Muscle layer of duodenum (tissue), 2 donors: ENCODE data around the gene COL23A1.

Source experiments
- H3K27ac ChIP-seq: one replicate; pipeline ENCODE4 v1.7.0; 2013; ENCODE audit warnings: mild to moderate bottlenecking, low read length
- H3K27me3 ChIP-seq: one replicate; pipeline ENCODE4 v1.7.0; 2013; ENCODE audit warnings: low read depth, mild to moderate bottlenecking, control low read depth, low read length
- H3K36me3 ChIP-seq, 2 donors: one replicate each; pipeline ENCODE4 v1.7.0; 2013; ENCODE audit warnings: low read length in 2 of 2, control low read depth in 1 of 2, mild to moderate bottlenecking in 1 of 2; ENCODE audit not compliant: insufficient read depth in 2 of 2, control insufficient read depth in 1 of 2
- H3K4me1 ChIP-seq, 2 donors: one replicate each; pipeline ENCODE4 v1.7.0; 2013; ENCODE audit warnings: low read length in 2 of 2, mild to moderate bottlenecking in 2 of 2, control low read depth in 1 of 2, moderate library complexity in 1 of 2; ENCODE audit not compliant: insufficient read depth in 2 of 2, control insufficient read depth in 1 of 2
- H3K4me3 ChIP-seq, 2 donors: one replicate each; pipeline ENCODE4 v1.7.0; 2013; ENCODE audit warnings: low read length in 2 of 2, low read depth in 1 of 2, mild to moderate bottlenecking in 1 of 2
- H3K9me3 ChIP-seq, 2 donors: one replicate each; pipeline ENCODE4 v1.7.0; 2013; ENCODE audit warnings: low read length in 2 of 2, control low read depth in 1 of 2, mild to moderate bottlenecking in 1 of 2; ENCODE audit not compliant: control insufficient read depth in 1 of 2
- donor health status: healthy.

COL23A1 gene

DNA sequence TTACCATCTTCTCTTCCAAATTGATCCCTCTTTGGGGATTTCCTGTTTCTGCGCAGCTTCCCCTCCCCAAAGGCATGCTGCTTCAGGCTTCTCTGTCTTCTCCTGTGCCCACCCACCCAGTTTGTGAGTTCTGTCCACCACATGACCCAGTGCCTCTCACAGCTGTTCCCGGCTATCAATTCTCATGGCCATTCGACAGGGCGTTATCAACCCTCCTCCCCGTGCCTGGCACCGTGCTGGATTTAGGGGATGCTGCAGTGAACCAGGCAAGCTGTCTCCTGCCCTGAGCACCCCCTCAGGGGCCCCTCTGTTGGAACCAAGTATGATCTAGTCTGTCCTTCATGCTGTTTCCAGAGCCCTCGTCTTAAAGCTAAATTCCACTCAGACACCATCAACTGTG lies 38.7 kb downstream of the COL23A1 start:
- H3K4me1 ChIP-seq, result no peaks in the 10 kb centered on the region
- H3K4me3 ChIP-seq, result no peak overlapping the region
- no peaks in the 10 kb centered on the region for H3K36me3 ChIP-seq
- H3K9me3 ChIP-seq, result no peaks in the 10 kb centered on the region
- no peak overlapping the region for H3K27ac ChIP-seq
- no peaks in the 10 kb centered on the region for H3K27me3 ChIP-seq

DNA sequence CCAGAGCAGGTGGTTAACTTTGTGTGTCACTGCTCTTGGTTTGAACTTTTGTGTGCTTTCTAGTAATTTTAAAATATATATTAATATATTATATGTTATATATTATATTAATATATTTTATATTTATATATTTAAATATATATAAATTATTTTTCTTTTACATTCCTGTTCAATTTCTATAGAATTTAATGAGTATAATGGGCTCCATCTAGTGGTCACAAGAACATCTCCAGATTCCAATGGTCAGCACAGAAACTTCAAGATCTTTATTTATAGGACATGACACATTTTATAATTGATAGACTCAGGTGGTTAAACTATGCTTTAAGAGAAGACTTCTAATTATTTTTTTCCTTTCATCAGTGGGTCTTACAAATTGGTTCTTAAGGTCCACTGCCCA lies 39.1 kb downstream of the COL23A1 start:
- no peak overlapping the region for H3K27ac ChIP-seq
- no peaks in the 10 kb centered on the region for H3K27me3 ChIP-seq
- H3K36me3 ChIP-seq, result no peaks in the 10 kb centered on the region
- no peak overlapping the region for H3K4me3 ChIP-seq
- no peaks in the 10 kb centered on the region for H3K4me1 ChIP-seq
- no peaks in the 10 kb centered on the region for H3K9me3 ChIP-seq

DNA sequence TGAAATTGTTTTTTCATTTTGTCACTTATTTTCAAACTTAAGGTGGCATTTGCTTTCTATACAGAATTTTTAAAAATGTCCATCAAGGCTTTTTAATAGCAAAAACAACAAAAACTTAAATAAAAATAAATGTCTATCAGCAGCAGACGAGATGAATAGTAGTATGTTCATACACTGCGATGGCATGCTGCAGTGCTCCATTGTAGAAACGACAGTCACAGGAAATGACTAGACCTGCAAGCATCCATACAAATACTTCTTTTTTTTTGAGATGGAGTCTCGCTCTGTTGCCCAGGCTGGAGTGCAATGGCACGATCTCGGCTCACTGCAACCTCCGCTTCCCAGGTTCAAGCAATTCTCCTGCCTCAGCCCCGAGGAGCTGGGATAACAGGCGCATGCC lies 41.4 kb downstream of the COL23A1 start:
- Histone ChIP-seq H3K27me3 (no peaks in the 10 kb centered on the region), H3K36me3 (no peaks in the 10 kb centered on the region), H3K27ac (no peak overlapping the region), H3K9me3 (no peaks in the 10 kb centered on the region), H3K4me3 (no peak overlapping the region), H3K4me1 (no peaks in the 10 kb centered on the region)

DNA sequence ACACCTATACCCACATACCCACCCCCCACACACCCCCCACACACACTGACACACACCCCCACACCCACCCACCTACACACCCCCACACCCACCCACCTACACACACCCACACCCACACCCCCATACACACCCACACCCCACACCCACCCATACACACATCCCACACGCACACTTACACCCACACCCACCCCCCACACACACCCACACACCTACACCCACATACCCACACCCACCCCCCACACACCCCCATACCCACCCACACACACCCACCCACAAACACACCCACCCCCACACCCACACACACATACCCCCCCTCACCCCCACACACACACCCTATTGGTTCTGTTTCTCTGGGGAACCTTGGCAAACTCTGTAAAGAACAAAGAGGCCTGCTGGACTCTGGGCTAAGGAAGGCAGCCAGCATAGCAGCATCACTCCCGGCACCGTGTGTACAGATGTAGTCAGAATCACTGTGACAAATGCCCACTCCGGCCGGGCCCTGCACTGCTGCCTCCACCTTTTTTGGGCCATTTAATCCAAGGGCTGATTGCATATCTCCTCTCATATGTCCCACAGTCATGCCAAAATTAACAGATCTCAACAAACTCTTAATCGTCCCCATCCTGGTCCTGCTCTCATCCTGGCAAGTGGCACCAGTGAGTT lies 42.3 kb downstream of the COL23A1 start:
- Histone ChIP-seq H3K27ac (no peak overlapping the region), H3K36me3 (no peaks in the 10 kb centered on the region), H3K27me3 (no peaks in the 10 kb centered on the region), H3K9me3 (no peaks in the 10 kb centered on the region), H3K4me3 (no peak overlapping the region), H3K4me1 (no peaks in the 10 kb centered on the region)

DNA sequence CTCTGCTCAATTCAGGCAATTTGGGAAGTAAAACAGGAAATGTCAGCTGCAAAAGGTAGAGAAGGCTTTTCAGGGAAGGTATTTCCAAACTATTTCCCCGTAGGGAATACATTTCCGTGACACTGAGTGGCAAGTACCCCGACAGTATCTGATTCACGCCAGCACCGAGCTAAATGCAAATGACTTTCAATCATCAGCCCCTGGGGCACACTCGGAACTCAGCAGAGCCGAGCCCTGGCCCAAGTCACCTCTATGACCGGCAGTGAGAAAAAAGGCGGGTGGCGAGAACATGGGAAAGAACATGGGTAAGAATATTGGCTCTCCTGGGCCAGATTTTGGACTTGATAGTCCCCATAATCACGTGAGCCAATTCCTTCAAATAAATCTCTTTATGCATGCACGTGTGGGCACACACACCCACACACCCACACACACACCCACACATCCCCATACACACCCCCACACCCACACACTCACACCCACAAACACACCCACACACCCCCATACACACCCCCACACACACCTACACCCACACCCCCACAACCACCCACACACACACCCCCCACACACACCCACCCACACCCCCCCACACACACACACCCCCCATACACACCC lies 43.0 kb downstream of the COL23A1 start:
- Histone ChIP-seq H3K36me3 (no peaks in the 10 kb centered on the region), H3K9me3 (no peaks in the 10 kb centered on the region), H3K4me3 (no peak overlapping the region), H3K27ac (no peak overlapping the region), H3K27me3 (no peaks in the 10 kb centered on the region), H3K4me1 (peaks cover 0 to 4% of the 10 kb centered on the region in 2 donors)

DNA sequence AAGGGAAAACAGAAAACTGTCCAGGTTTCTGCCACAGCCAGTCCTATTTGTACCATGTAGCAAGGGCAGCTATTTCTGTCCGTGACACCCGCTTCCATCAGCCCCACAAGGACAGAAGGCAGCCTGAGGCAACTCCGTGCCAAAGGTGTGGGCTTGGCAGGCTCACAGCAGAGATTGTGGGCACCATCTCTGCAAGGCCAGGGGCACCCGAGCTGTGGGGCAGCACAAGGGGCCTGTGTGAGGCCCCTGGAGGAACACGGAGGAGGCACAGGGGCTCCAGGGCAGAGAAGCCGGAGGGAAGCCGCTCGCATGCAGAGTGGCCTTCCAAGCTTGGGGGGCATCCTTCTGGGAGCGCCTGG lies 43.5 kb downstream of the COL23A1 start:
- Histone ChIP-seq H3K36me3 (no peaks in the 10 kb centered on the region), H3K4me1 (peaks cover 0 to 4% of the 10 kb centered on the region in 2 donors), H3K4me3 (no peak overlapping the region), H3K27ac (no peak overlapping the region), H3K9me3 (no peaks in the 10 kb centered on the region), H3K27me3 (no peaks in the 10 kb centered on the region)

DNA sequence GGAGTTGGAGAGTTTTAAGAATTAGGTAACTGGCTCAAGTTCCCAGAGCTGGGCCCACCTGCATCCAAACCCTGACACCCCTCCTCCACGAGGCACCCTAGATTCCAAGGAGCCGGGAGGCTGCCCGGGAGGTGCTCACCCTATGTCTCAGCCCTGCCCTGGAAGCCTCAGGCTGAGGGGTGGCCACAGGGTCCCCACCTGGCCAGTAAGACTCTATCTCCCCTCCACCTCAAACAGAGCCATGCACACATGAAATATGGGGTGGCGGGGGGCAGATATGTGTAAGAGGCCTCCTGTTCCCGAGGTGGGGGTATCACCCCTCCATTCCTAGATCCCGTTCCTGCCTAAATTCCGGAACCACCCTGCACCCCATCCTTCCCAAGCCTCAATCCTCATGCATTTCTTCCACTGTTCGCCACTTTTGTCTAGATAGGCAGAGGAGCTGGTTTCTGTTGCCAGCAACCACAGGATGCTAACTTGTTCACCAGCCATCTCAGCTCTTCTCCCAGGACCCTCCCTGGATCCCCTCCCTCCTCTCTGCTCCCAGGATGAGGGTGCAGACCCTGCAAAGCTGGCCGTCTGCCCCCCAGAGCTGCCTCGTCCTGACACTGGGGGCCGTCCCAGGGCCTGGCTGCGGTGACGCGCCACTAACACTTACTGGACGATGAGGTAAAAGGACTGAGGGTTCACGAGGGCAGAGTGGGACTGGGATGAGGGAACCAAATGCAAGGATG lies 44.1 kb downstream of the COL23A1 start:
- Histone ChIP-seq H3K4me1 (peaks cover 0 to 4% of the 10 kb centered on the region in 2 donors), H3K36me3 (no peaks in the 10 kb centered on the region), H3K27me3 (no peaks in the 10 kb centered on the region), H3K27ac (no peak overlapping the region), H3K9me3 (no peaks in the 10 kb centered on the region), H3K4me3 (no peak overlapping the region)

DNA sequence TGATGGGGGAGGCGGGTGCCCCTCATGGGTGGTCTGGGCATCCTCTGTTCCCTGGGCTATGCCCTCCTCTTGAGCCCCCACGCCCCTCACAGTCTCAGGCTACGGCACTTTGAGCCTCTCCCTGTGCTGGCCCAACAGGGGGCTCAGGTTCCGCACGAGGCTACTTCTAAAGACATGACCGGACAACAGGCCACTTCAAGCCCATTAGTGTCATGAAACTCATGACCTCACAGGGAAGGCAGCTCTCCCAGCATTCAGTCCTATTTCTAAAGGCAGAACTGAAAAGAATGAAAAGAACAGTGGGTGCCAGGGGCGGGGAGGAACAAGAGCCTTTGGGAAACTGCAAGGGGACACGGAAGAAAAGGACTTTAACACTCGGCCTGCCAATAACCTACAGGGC lies 45.0 kb downstream of the COL23A1 start:
- H3K4me1 ChIP-seq, result peaks cover 0 to 4% of the 10 kb centered on the region in 2 donors
- no peaks in the 10 kb centered on the region for H3K36me3 ChIP-seq
- H3K9me3 ChIP-seq, result no peaks in the 10 kb centered on the region
- H3K27ac ChIP-seq, result no peak overlapping the region
- H3K27me3 ChIP-seq, result no peaks in the 10 kb centered on the region
- no peak overlapping the region for H3K4me3 ChIP-seq

DNA sequence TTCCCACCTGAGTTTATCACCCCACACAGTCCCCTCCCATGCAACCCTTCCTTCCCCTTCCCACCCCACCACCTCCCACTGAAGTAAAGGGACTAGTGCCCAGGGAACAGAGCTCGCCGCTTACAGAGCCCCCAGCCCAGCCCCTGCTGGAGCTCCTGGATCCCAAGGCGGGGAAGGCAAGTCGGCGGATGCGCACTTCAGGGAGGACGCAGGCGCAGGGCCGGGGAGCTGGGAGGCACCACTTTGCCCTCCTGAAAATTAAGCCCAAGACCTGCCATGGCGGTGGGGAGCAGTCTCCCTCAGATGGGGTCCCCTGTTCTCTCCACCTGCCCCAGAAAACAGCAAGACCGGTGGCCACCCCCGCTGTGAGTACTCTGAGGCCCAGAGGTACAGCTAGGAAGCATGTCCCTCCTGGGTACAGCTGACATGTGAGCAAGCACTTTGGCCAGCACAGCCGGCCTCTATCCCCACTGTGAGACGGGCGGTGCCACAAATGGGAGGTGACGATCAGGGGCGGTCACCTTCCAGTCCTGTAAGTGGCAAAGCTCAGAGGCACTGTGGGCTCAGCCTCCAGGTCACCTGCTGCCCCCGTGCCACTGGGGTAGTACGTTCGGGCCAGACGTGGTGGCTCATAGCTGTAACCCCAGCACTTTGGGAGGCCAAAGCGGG lies 45.9 kb downstream of the COL23A1 start:
- H3K4me3 ChIP-seq, result no peak overlapping the region
- H3K9me3 ChIP-seq, result no peaks in the 10 kb centered on the region
- no peaks in the 10 kb centered on the region for H3K36me3 ChIP-seq
- H3K4me1 ChIP-seq, result peaks cover 0 to 4% of the 10 kb centered on the region in 2 donors
- H3K27me3 ChIP-seq, result no peaks in the 10 kb centered on the region
- H3K27ac ChIP-seq, result no peak overlapping the region

DNA sequence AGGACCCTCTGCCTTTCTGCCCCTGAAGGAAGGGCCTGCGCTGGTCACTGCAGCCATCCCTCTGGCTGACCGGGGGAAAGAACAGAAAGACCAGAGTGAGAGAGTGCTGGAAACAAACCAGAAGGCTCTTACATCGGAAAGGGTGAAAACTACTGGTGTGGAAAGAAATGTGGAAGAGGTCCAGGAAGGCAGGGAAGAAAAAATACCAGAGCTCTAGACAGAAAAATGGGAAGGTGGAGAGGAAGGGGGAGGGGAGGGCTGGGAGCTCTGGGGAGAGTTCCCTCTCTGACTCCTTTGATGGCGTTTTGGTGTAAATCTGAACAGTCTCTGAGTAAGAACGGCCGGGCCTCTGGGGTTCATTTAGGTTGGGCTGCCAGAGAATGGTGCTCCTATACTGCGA lies 47.7 kb downstream of the COL23A1 start:
- H3K27ac ChIP-seq, result no peak overlapping the region
- H3K36me3 ChIP-seq, result no peaks in the 10 kb centered on the region
- H3K27me3 ChIP-seq, result no peaks in the 10 kb centered on the region
- H3K4me3 ChIP-seq, result no peak overlapping the region
- no peaks in the 10 kb centered on the region for H3K9me3 ChIP-seq
- peaks cover 0 to 4% of the 10 kb centered on the region in 2 donors for H3K4me1 ChIP-seq

DNA sequence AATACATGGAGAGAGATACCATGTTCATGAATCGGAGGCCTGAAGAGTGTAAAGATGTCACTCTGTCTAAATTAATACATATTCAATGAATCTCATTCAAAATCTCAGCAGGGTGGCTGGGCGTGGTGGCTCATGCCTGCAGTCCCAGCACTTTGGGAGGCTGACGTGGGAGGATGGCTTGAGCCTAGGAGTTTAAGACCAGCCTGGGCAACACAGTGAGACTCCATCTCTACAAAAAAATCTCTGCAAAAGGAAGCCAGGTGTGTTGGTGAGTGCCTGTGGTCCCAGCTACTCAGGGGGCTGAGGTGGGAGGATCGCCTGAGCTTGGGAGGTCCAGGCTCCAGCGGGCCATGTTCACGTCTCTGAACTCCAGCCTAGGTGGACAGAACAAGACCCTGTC lies 49.7 kb downstream of the COL23A1 start:
- Histone ChIP-seq H3K36me3 (no peaks in the 10 kb centered on the region), H3K4me3 (no peak overlapping the region), H3K27ac (no peak overlapping the region), H3K9me3 (no peaks in the 10 kb centered on the region), H3K27me3 (no peaks in the 10 kb centered on the region), H3K4me1 (peaks cover 0 to 4% of the 10 kb centered on the region in 2 donors)
